Stimulated activated CD4-positive, alpha-beta T cell treated with anti-CD3 and anti-CD28 coated beads, Interleukin-4, amount 100 ng/mL, for 24 hours (primary cell): ENCODE data around the gene SLC7A8.
A peak's percentile ranks its signal among the peaks of the same experiment; 100 is the strongest.

ENCODE experiments used
- DNase-seq: peaks from one replicate; pipeline ENCODE4 v3.0.0-alpha.2; 2020

The SLC7A8 gene

DNA sequence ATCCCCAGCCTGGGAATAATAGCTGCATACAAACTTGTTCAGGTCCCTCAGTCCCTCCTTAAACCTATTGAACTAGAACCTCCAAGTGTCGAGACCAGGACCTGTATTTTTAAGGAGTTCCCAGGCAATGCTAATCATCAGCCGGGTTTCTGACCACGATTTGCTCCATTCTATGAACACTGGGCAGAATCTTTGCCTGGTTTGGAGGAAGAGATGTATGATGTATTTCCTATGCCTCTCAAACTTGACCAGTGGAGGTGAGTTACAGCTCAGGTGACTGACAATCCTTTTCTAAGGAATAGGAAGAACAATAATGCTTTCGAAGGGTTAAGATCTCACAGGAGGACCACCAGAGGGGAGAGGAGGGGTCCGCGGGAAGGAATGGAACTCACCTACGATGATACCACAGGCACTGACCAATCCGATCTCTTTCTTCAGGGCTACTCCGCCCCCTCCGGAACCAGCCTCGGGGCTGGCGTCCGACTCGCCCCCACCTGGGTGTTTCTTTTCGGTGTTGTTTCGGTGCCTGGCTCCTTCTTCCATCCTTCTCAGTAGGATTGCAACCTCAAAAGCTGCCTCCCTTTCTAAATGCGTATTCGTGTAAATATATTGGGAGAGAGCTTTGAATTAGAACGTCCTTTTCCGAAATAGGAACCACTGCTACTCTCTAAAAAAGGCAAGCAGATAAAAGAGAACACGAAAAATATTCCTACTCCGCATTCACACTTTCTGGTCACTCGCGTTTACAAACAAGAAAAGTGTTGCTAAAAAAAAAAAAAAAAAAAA lies 895 bp downstream of the SLC7A8 start:
- DNase-seq = peak; percentile 39

DNA sequence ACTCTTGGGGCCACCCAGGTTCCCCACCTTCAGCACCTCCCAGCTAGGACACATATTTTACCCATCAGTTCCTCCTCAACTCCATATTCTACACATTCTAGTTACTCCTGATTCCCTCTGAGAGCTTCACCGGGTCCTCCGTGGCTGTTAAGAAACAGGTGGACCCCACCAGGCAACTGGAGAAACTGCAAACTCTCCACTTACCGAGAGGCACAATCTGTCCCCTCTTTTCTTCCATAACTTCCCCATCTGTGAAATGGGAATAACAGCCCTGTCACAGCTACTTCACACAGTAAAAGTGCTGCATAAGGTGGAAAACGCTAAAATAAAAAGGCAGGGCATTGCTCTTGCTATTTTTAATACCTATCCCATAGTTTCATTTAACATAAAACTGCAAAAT lies 1.5 kb downstream of the SLC7A8 start:
- DNase-seq = no peak

DNA sequence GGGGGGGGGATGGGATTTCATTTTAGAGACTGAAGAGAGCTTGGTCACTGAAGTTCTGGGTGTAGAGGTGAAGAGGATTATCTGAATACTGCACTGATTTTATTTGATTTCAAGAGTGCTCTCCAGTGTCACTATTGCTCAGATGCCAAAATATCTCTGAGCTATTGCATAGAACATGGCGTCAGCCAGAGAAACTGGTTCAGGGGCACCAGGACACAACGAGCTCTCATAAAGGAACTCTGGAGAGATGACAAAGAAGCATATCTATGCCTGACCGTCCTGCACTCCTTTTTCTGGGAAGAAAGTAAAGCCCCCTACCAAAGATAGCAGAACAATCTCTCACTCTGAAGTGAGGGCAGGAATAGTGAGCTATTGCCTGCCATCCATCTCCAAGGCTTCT lies 2.0 kb downstream of the SLC7A8 start:
- no peak for DNase-seq

DNA sequence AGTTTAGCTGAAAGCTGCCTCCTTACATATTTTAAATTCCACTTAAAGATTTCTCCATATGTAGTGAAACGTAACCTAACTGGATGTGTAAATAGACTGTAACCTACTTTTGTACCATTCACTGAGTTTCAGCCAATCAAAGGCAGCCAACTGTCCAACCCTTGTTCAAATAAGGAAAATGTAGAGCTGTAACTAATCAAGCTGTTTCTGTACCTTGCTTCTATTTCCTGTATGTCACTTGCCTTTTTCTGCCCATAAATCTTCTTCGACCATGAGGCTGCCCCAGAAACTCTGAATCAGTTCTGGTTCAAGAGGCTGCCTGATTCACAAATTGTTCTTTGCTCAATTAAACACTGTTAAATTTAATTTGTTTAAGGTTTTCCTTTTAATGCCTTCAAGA lies 6.3 kb downstream of the SLC7A8 start:
- DNase-seq = no peak

DNA sequence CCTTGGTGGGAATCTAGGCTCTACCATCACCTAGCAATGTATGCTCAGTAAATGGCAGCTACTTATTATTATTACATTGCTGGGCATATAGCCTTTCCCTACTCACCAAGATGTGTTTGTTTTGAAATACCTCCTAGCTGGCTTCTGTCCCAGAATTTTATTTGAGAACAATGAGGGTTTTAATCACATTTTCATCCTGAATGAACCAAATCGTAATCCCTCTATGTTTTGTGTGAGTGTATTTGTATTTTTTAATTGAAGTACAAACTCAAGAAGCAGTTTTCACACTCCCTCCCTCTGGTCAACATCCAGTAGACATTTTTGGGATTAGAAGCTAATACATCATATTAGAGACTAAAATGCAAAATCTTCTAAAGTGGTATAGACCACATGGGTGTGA lies 7.6 kb downstream of the SLC7A8 start:
- no peak for DNase-seq

DNA sequence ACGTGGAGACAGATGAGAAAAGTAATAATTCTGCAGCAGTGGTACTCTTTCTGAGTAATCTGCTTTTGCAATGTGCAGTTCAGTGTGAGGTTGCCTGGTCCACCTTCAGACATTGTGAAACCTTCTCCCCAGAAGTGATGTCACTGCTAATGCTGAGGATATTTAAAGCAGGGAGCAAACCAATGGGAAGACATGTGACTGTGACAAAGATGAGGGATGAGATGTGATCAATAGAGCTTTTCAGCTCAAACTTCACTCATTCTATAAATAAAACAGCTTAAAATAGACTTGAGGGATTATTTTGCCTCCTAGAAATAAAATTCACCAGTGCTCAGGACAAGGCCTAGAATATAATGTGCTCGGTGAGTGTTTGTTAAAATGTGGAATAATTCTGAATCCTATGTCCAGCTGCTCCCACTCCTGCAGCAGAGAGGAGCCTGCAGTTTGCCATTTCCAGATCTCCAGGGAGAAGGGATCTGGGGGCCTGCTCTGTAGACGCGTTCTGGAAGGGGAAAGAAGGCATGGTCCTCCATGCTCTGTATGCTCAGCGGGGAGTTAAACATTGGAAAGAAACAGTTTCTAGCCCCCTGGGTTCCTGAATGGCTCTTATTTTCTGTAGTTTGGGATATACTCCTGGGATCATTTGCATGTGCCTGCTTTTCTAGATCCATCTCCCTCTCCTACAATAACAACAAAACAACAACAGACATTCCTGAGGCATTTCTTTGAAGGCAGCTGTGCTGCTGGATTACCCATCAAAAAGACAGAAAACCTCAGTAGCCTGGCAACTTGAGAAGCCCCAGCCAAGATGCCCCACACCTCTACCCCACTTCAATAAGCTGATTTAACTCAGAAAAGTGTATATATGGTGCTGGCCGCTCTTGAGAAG lies 8.9 kb downstream of the SLC7A8 start:
- no peak for DNase-seq

DNA sequence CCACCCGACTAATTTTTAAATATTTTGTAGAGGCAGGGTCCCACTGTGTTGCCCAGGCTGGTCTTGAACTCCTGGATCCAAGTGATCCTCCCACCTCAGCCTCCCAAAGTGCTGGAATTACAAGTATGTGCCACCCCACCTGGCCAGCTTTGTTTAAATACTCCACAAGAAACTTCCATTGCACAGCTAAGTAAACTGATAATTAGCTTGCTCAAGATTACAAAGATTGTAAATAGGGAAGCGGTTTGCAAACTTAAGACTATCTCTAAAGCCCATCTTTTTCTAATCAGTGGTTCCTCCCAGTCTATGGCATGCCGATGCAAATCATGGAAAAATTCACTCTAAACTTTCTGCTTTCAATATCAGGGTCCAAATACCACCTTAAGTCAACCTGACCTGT lies 9.7 kb downstream of the SLC7A8 start:
- DNase-seq = no peak

DNA sequence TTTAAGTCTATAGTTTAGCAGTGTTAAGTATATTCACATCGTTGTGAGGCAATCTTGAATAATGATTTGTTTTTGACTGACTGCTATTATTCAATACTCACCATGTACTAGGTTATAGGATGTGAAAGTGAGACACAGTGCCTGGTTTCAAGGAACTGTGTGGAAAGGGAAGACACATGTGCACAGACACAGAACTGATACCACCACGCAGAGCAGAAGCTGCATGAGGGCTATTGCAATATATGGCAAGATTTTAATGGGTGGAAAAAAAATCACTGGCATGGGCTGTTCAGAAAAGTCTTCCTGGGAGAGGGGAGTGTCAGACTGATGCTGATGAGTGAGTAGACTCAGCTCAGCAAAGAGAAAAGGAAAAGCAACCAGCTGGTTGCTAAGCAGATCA lies 10.4 kb downstream of the SLC7A8 start:
- no peak for DNase-seq

DNA sequence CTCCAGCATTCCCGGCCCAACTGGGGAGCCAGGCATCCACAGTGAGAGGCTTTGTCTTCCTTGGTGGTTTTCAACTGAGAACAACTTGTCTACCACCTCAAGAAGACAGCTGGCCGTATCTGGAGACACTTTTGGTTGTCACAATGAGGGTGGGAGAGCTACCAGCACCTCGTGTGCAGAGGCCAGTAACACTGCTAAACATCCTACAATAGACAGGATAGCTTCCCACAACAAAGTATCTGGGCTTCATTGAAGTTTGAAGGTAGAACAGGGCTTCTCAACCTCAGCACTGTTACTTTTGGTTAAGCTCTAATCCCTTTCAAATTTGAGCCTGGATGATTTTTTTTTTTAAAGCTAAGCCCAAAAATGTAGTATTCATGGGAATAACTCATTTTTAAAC lies 10.9 kb downstream of the SLC7A8 start:
- DNase-seq = no peak

DNA sequence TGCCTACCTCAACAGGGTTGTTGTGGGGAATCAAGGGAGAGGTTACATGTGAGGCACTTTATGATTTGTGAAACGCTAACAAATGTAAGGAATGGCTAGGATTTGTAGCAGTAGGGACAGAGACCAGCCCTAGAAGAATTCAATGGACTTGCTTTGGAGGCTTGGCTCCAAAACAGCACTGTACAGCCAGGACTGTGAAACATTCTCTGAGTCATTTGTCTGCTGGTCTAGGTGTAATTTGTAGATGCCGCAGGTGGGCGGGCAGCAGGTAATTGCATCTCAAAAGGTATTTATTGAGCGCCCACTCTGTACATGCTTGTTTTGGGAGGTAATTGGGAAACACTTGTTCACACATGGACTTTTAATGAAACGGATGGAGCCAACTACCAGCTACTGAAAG lies 11.4 kb downstream of the SLC7A8 start:
- DNase-seq = no peak

DNA sequence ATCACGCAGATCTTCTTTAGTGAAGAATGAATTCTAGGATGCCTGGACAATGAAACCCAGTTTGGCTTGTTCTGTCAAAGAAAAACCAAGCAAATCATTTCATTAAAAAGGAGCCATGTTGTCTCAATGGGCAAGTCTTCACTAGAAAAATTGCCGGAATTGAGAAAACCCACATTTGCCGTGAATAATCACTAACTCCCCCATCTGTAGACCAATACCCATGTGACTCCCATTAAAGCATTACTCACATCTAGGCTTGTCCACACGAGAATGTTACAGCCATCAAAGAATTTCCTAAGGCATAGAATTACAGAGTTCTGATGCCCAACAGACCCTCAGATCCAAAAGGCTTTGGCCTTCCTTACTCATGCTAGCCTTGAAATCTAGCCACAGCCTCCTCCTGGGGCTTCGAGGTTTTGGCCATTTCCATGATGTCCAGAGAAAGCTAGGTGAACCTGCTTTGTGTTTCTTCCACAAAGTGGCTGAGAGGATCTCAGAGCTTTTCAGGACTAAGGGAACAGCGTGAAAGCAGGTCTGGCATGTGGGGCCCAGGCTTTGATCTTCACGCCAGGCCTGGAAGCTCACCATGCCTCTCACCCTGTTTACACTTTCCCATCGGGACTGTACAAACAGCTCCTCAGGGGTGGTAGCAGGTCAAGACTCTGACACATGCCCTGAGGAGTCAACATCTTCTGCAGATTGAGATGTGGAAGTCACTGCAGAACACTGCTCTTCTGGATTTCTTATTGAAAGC lies 12.1 kb downstream of the SLC7A8 start:
- no peak for DNase-seq

DNA sequence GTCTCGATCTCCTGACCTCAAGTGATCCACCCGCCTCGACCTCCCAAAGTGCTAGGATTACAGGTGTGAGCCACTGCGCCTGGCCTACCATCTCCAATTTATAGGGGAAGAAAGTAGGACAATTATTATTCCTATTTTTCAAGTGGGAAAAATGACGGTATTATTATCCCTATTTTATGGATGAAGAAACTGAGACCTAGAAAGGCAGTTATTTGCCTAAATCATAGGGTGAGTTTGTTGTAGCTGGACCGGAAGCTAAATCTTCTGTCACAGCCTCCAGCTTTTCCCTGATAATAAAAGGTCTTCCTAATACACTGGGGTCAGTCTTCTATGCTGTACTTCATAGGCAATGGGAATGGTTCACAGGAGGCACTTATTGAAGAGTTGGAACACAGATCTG lies 13.8 kb downstream of the SLC7A8 start:
- no peak for DNase-seq

DNA sequence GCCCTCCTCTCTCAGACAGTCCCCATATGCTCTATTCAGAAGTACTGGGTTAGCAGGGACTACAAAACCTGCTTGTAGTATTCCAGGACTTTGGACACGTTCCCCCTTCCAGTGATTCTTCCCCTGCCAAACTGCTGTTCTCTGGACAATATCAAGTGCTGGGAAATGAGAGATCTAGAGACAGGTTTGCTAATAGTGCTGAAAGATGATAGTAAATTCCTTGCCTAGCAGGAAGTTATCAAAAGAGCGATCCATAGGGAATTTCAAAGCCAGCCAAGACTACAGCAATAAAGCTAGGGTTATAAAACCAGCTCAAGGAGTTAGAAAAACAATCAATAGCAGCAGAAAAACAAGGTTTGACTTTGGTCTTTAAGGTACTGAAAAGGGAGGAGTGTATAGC lies 15.2 kb downstream of the SLC7A8 start:
- no peak for DNase-seq

DNA sequence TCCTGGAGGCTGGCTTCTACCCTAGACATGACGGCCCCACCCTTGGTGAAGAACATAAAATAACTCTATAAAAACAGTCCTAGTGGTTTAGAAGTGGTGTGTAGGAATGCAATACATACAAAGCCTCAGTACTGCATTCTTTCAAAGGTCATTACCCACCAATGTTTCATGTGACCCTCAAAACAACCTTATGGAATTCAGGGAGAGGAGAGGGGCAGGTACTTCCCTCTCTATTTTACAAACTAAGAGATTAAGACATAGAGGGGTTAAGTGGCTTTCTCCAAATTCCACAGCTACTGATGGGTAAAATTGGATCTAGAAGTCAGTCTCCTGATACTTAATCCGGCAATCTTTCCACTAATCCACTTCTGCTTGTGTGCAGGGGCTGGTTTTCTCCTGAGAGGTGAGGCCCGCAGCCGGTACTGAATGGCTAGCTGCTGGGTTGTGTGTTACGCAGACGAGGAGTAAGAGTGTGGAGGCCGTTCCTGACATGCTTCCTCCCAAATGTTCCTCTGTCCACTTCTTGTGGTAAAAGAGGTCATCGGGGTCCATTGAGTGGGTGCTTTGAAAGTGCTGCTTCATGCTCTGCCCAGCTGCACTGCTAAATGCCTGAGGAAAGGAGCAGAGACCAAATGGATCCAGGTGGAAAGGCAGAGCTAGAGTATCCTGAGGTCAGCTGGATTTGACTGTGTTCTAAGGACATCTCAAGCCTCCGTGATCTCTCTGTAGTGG lies 16.2 kb downstream of the SLC7A8 start:
- DNase-seq = no peak

DNA sequence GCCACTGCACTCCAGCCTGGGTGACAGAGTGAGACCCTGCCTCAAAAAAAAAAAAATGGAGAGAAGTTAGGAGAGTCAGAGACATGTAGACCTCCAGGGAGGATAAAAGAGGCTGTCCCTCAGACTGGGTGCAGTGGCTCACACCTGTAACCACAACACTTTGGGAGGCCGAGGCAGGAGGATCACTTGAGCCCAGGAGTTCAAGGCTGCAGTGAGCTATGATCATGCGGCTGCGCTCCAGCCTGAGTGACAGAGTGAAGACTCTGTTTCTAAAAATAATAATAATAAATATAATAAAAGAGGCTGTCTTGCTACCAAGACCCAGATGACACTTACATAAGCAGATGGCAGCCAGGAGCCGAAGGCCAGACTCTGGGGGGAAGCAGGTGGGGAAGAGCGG lies 18.5 kb downstream of the SLC7A8 start:
- DNase-seq = no peak

DNA sequence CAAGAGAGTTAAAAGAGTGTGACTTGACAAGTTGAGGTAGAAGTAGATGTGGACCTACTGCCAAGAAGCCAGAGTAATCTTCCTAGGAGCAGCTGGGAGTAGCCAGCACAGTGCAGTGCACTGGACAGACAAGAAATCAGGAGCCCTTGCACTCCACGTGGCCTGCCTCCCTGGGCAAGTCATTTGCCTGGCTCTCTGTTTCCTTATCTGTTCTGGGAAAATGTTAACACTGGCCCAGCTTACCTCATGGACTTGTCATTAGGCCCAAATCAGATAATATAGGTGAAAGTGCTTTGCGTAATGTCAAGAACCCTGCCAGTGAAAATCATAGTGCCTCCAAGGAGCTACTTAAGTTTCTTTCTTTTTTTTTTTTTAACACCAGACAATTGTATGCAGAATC lies 19.2 kb downstream of the SLC7A8 start:
- DNase-seq = no peak

DNA sequence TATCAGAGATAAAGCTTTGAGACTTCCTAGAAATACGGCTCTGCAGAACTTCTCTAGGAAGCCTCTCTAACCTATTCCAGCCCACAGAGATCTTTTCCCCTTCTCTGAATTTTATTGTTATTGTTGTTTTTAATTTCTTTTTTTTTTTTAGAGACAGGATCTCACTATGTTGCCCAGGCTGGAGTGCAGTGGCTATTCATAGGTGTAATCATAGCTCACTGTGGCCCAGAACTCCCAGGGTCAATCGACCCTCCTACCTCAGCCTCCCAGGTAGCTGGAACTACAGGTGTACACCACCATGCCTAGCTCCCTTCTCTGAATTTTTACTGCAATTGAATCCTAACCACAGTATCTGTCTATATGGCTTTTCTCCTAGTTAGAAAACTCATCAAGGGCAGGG lies 19.6 kb downstream of the SLC7A8 start:
- no peak for DNase-seq

DNA sequence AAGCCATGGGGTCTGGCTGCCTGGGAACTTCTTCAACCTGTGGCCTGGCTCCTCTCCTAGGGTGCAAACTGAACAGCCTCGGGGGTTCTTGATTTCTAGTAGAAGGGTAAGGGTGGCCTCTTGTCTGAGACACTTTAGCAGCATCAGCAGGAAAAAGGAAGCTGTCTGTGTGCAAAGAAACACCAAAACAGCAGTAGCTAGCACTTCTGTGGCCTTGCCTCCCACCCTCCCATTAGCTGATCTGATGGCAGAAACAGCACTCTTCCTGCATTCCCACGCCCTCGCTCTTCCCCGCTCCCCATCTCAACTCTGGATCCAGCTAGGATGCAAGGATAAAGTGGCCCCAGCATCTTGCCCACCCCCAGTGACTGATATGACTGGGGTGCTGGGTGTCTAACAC lies 20.7 kb downstream of the SLC7A8 start:
- DNase-seq = no peak

DNA sequence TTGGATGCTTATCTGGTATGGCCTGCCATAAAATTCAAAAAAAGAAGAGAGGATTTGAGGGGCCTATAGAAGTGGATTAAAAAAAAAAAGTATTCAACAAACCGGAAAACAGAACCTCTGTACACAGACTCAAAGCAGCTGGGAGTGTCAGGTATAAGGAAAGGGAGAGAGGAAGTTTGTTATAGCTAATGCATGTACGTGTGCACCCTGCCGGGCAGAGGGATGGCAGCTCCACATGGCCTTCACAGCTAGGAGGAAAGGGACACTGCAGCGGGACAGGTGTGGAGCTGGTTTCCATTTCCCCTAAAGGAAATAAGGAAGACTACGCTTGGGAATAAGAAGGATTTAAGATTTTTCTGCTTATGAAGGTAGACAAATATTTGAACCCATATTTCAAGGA lies 21.5 kb downstream of the SLC7A8 start:
- no peak for DNase-seq

DNA sequence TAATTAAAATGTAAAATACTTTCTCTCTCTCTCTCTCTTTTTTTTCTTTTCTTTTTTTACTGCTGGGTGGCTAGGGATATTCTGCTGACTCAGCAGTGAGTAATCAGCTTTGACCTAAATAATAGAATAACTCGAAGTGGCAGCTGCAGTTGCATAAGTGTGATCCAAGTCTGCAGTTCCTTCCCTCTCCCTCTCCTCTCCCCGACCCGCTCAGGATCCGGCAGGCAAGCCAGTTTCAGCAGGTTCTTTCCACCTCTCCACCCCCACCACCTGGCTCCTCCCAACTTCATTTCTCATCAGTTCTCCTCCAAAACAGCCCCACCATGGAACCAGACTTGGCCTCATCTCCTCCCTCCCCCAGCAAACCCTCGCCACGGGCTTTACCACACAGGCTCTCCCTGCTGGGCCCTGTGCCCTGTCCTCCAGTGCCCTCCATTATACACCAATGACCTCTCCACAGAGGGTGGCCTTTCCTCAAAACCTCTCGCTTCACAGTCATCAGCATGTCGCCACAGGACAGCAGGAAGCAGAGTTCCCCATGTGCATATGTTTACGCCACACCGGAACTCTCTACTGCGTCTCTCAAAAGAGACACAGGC lies 22.4 kb downstream of the SLC7A8 start:
- DNase-seq = no peak

DNA sequence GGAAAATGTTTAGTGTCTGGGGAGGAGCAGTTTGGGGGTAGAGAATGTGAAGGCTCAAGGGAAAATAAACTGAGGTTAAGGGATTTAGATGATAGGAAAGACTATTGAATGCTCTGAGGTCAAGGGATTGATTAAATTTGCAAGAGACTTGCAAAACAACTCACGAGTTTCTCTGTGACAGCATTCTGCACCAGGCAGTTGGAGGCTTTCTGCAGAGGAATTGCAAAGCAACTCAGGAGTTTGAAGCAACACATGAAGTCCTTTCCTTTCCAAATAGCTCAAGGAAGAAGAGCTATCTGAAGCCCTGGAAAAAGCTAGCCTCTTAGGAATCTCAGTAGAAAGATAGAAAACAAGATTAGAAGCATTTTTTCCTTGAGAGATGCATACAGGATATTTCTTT lies 23.9 kb downstream of the SLC7A8 start:
- no peak for DNase-seq

DNA sequence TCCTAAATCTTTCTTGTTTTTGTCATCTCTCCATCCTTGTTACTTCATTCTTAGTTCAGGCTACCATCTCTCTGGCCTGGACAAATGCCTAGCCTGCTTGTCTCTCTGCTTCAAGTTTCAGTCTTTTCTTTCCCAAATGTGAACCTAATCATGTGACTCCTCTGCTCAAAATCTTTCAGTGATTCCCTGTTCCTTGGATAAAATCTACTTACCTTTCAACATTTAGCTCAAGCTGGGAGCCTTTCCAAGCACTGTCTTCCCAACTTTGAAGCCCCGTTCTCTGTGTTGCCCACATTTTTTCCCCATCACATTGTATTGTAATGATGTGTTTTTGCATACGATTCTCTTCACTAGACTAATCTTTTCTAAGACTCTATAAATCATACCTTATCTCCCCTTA lies 24.7 kb downstream of the SLC7A8 start:
- DNase-seq = no peak
